Vein endothelial cell (primary cell): ENCODE results near the gene TOM1L2. TPM values are rescaled to one million over a fixed set of nuclear protein-coding genes. Genes with fewer than 3 reads are reported as not detected.

Experiments used
- small RNA-seq: library from RNA; depleted of rRNA; stranded (forward); fragments of <200 nt; gene quantifications from one replicate; pipeline ENCODE3, GENCODE V24; 2012
- total RNA-seq: library from RNA; depleted of rRNA; stranded (reverse); fragments of >200 nt; gene quantifications from 2 replicates; pipeline ENCODE4 v1.2.3, GENCODE V29; 2012

The TOM1L2 gene
- total RNA-seq = 35.9 and 49.7 TPM in 2 replicates

GRCh38 chr17:17972126-17972951 lies at the start of gene TOM1L2, which contains the start of gene DRC3:
TOM1L2 (minus strand) TSS chr17:17972400; CDS start chr17:17972313, 87 bp downstream.
DRC3 (plus strand) TSS chr17:17972862; CDS start chr17:17977599, 4,737 bp downstream.

DNA sequence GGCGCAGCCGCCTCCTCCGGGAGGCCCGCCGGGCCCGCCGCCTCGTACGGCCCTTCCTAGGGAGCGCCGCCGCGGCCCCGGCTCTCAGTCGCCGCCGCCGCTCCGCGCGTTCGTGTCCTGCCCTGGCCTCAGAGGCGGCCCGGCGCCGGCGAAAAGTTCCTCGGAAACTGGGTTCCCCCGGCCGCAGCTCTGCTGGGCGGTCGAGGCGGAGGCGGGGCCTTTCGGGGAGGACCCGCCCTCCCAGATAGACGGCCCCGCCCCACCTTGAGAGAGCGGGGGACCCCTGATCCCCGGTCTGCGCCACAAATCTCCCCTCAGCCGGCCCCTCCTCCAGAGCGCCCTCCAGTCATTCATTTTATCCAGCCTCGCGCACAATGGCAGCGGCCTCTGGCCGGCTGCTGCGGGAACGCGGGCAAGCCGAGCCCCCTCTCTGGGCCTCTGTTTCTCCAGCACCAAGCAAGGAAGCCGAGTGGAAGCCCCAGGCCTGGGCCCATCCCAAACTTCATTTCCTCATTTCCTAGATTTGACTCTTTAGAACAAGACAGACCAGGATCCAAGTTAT lies 135.3 kb downstream of the TOM1L2 start, which contains the start of gene SREBF1:
TSS of gene SREBF1 (minus strand) at position 169 of the 562 bp plus-strand sequence. CDS start 169 bp downstream, outside the sequence.

Small RNA genes within 50 kb of the gene (small RNA-seq; reads per million reads assigned to genes)
- gene MIR33B (7.9 reads per million, percentile 95 among the genes with 10 or more reads in this experiment), gene MIR6777 (0.08 reads per million)

Other genes starting within 250 kb of the TOM1L2 start
- 47.4 and 53.3 TPM in 2 replicates for gene SREBF1, start 135.4 kb downstream of the TOM1L2 start, total RNA-seq
- 1.7 and 2.0 TPM in 2 replicates for gene DRC3, start 462 bp upstream of the TOM1L2 start, total RNA-seq
- 15.6 and 21.2 TPM in 2 replicates for gene ATPAF2, start 66.8 kb upstream of the TOM1L2 start, total RNA-seq
- gene GID4, start 67.0 kb upstream of the TOM1L2 start, total RNA-seq = 7.8 and 9.1 TPM in 2 replicates
- gene DRG2, start 115.5 kb upstream of the TOM1L2 start, total RNA-seq = 46.7 and 53.1 TPM in 2 replicates
- gene MYO15A, start 136.4 kb upstream of the TOM1L2 start, total RNA-seq = 0.29 TPM in 1 of 2 replicates, not detected in the other
- gene ALKBH5, start 211.4 kb upstream of the TOM1L2 start, total RNA-seq = 92.5 and 97.7 TPM in 2 replicates